Measurements from ENCODE around the gene STAC.

STAC gene

GRCh38 chr3:36580716-36581115 is 200.4 kb downstream of the STAC start:
- no peak for TF ChIP-seq TAF1 (IDR thresholded peaks at IDR 0.05; ENCODE audit: borderline replicate concordance, insufficient read depth, low read length)
- no peak for TF ChIP-seq FOXP2 (optimal IDR thresholded peaks at IDR 0.05; ENCODE audit: borderline replicate concordance, extremely low read depth, extremely low read length, insufficient read depth)
- TF ChIP-seq SIN3A (IDR thresholded peaks at IDR 0.05; ENCODE audit: borderline replicate concordance, insufficient read depth, low read length) = no peak
- no peak for TF ChIP-seq REST (IDR thresholded peaks at IDR 0.05; ENCODE audit: insufficient read depth in 1 of 2, low read depth in 2 of 2, low read length in 2 of 2)
- no peak for TF ChIP-seq POLR2AphosphoS5 (IDR thresholded peaks at IDR 0.05; ENCODE audit: low read depth, low read length)

- TF ChIP-seq REST (IDR thresholded peaks at IDR 0.05; ENCODE audit: insufficient read depth in 1 of 2, low read depth in 2 of 2, low read length in 2 of 2) (no peak), SIN3A (IDR thresholded peaks at IDR 0.05; ENCODE audit: borderline replicate concordance, insufficient read depth, low read length) (no peak), POLR2AphosphoS5 (IDR thresholded peaks at IDR 0.05; ENCODE audit: low read depth, low read length) (no peak), TAF1 (IDR thresholded peaks at IDR 0.05; ENCODE audit: borderline replicate concordance, insufficient read depth, low read length) (no peak), FOXP2 (optimal IDR thresholded peaks at IDR 0.05; ENCODE audit: borderline replicate concordance, extremely low read depth, extremely low read length, insufficient read depth) (no peak)
Observed at GRCh38 chr3:36591959-36592358, 211.7 kb downstream of the STAC start.

DNA sequence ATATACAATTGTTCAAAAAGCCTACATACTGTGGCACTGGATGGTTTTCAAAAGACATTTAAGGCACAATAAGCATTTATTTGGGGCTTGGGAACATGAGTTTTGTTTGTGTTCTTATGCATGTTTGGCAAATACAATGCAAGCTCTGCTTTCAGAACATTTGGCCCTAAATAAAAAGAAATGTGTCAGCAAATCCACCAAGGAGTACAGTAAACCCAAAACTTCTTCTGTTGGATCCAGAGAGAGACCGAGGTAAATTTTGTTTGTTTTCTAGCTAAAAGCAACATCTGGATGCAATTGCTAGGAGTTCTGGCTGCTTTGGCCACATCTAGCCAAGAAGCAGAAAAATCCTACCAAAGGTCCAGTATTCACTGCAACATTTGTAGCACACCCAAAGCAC is 215.2 kb downstream of the STAC start:
- no peak for TF ChIP-seq TAF1 (IDR thresholded peaks at IDR 0.05; ENCODE audit: borderline replicate concordance, insufficient read depth, low read length)
- TF ChIP-seq POLR2AphosphoS5 (IDR thresholded peaks at IDR 0.05; ENCODE audit: low read depth, low read length) = no peak
- no peak for TF ChIP-seq REST (IDR thresholded peaks at IDR 0.05; ENCODE audit: insufficient read depth in 1 of 2, low read depth in 2 of 2, low read length in 2 of 2)
- TF ChIP-seq FOXP2 (optimal IDR thresholded peaks at IDR 0.05; ENCODE audit: borderline replicate concordance, extremely low read depth, extremely low read length, insufficient read depth) = no peak
- no peak for TF ChIP-seq SIN3A (IDR thresholded peaks at IDR 0.05; ENCODE audit: borderline replicate concordance, insufficient read depth, low read length)

GRCh38 chr3:36596419-36596818 is 216.1 kb downstream of the STAC start:
- TF ChIP-seq POLR2AphosphoS5 (IDR thresholded peaks at IDR 0.05; ENCODE audit: low read depth, low read length) (no peak), TAF1 (IDR thresholded peaks at IDR 0.05; ENCODE audit: borderline replicate concordance, insufficient read depth, low read length) (no peak), SIN3A (IDR thresholded peaks at IDR 0.05; ENCODE audit: borderline replicate concordance, insufficient read depth, low read length) (no peak), FOXP2 (optimal IDR thresholded peaks at IDR 0.05; ENCODE audit: borderline replicate concordance, extremely low read depth, extremely low read length, insufficient read depth) (no peak), REST (IDR thresholded peaks at IDR 0.05; ENCODE audit: insufficient read depth in 1 of 2, low read depth in 2 of 2, low read length in 2 of 2) (no peak)

- no peak for TF ChIP-seq POLR2AphosphoS5 (IDR thresholded peaks at IDR 0.05; ENCODE audit: low read depth, low read length)
- no peak for TF ChIP-seq FOXP2 (optimal IDR thresholded peaks at IDR 0.05; ENCODE audit: borderline replicate concordance, extremely low read depth, extremely low read length, insufficient read depth)
- no peak for TF ChIP-seq REST (IDR thresholded peaks at IDR 0.05; ENCODE audit: insufficient read depth in 1 of 2, low read depth in 2 of 2, low read length in 2 of 2)
- TF ChIP-seq SIN3A (IDR thresholded peaks at IDR 0.05; ENCODE audit: borderline replicate concordance, insufficient read depth, low read length) = no peak
Observed at GRCh38 chr3:36597422-36597821, 217.1 kb downstream of the STAC start.
